Parathyroid adenoma (tissue), 2 donors: Measurements from ENCODE around the gene CLEC16A.

ENCODE experiments used
- H2AFZ ChIP-seq: fragments of 300-600 bp; sonication (generic); one replicate; pipeline ENCODE4 v1.7.0; 2017; ENCODE audit warnings: antibody characterized with exemption, mild to moderate bottlenecking
- H3K27ac ChIP-seq: fragments of 300-600 bp; sonication (generic); one replicate; pipeline ENCODE4 v1.7.0; 2017
- H3K27me3 ChIP-seq: fragments of 300-600 bp; sonication (generic); one replicate; pipeline ENCODE4 v1.7.0; 2017; ENCODE audit warnings: low read length; ENCODE audit not compliant: control insufficient read depth, insufficient read depth
- H3K36me3 ChIP-seq: fragments of 300-600 bp; sonication (generic); one replicate; pipeline ENCODE4 v1.7.0; 2017; ENCODE audit warnings: low read length; ENCODE audit not compliant: control insufficient read depth, insufficient read depth
- H3K4me1 ChIP-seq: fragments of 300-600 bp; sonication (generic); one replicate; pipeline ENCODE4 v1.7.0; 2017; ENCODE audit warnings: control low read depth
- H3K4me2 ChIP-seq: fragments of 300-600 bp; sonication (generic); one replicate; pipeline ENCODE4 v1.7.0; 2017; ENCODE audit warnings: low read length
- H3K4me3 ChIP-seq: fragments of 300-600 bp; sonication (generic); one replicate; pipeline ENCODE4 v1.7.0; 2017; ENCODE audit warnings: low read depth, low read length
- H3K79me2 ChIP-seq: fragments of 300-600 bp; sonication (generic); one replicate; pipeline ENCODE4 v1.7.0; 2017; ENCODE audit warnings: control low read depth
- H3K9ac ChIP-seq: fragments of 300-600 bp; sonication (generic); one replicate; pipeline ENCODE4 v1.7.0; 2017; ENCODE audit warnings: mild to moderate bottlenecking
- H3K9me3 ChIP-seq: fragments of 300-600 bp; sonication (generic); one replicate; pipeline ENCODE4 v1.7.0; 2017; ENCODE audit warnings: low read length; ENCODE audit not compliant: control insufficient read depth
- TF ChIP-seq, protein P1 (sequence below): fragments of 300-600 bp; sonication (generic); IDR thresholded peaks from one replicate; pipeline ENCODE4 v1.7.0; 2017; ENCODE audit warnings: antibody characterized with exemption, mild to moderate bottlenecking
- donor health status: primary hyperparathyroidism.

CLEC16A gene

DNA sequence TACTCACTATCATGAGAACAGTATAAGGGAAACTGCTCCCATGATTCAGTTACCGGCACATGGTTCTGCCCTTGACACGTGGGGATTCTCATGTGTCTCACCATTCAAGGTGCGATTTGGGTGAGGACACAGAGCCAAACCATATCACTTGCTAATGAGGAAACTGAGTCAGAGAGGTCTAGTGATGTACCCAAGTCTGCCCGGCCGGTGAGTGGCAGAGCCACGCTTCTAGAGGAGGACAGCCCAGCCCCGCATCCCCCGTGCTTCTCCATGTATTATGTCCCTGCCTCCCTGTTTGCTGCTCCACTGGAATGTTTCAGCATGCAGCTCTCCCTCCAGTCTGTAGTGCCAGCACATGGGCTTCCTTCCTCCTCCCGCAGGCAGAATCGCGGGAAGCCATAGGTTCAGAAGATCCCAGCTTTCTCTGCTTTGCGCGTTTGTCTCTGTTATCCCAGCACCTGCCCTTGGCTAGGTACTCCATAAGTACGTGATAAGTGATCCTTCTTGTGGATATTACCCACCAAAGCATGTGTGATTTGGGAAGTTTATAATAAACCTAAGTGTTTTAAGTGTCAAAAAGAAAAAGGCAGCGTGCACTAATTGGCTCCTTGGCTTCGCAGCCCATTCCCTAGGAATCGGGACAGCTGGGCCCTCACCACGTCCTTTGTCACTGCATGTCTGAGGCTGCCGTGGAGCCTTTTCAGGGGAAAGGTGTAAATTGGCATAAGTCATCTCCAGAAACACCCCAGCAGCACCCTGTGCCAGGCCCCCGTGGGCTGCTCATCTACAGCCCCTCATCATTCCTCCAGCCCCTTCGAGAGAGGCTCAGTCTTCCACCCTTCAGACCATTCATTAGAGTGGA is 103.8 kb downstream of the CLEC16A start:
- Histone ChIP-seq H3K4me3 (no peak overlapping the region), H3K4me2 (no peak overlapping the region), H3K27me3 (no peaks in the 10 kb centered on the region), H3K27ac (no peak overlapping the region), H3K9me3 (no peaks in the 10 kb centered on the region), H2AFZ (no peak overlapping the region), H3K36me3 (no peaks in the 10 kb centered on the region), H3K4me1 (no peaks in the 10 kb centered on the region), H3K79me2 (no peaks in the 10 kb centered on the region), H3K9ac (no peak overlapping the region)
- TF ChIP-seq, protein P1, sequence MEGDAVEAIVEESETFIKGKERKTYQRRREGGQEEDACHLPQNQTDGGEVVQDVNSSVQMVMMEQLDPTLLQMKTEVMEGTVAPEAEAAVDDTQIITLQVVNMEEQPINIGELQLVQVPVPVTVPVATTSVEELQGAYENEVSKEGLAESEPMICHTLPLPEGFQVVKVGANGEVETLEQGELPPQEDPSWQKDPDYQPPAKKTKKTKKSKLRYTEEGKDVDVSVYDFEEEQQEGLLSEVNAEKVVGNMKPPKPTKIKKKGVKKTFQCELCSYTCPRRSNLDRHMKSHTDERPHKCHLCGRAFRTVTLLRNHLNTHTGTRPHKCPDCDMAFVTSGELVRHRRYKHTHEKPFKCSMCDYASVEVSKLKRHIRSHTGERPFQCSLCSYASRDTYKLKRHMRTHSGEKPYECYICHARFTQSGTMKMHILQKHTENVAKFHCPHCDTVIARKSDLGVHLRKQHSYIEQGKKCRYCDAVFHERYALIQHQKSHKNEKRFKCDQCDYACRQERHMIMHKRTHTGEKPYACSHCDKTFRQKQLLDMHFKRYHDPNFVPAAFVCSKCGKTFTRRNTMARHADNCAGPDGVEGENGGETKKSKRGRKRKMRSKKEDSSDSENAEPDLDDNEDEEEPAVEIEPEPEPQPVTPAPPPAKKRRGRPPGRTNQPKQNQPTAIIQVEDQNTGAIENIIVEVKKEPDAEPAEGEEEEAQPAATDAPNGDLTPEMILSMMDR = no peak

DNA sequence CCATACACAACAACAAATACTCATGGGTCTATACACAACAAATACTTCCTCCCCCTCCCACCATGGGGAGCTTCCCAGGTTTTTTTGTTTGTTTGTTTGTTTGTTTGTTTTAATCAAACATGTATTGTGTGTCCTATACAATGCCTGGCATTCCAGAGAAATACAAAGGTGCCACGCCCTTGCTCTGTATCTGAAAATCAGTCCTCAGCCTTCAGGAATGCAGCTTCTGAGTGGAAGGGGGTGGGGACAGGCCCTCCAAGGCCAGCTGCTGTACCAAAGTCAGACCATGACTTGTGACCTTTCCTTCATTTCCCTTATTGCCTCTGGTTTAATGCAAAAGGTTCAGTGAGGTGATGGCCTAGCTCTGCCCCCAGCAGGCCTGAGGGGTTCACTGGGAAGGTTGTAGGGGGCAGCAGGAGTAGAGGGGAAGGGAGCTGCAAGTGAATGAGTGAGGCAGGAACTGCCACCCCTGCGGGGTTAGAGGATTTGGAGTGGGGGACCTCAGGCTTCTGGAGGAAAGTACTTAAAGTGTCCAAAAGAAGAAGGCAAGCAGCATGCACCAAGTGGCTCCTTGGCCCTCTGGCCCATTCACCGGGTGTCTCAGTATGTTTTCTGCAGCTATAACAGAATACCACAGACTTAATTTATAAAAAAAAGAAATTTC is 105.2 kb downstream of the CLEC16A start:
- Histone ChIP-seq H3K4me1 (no peaks in the 10 kb centered on the region), H3K36me3 (no peaks in the 10 kb centered on the region), H3K9ac (no peak overlapping the region), H3K4me2 (no peak overlapping the region), H2AFZ (no peak overlapping the region), H3K79me2 (no peaks in the 10 kb centered on the region), H3K4me3 (no peak overlapping the region), H3K27me3 (no peaks in the 10 kb centered on the region), H3K9me3 (no peaks in the 10 kb centered on the region), H3K27ac (no peak overlapping the region)
- TF ChIP-seq, protein P1 = no peak

DNA sequence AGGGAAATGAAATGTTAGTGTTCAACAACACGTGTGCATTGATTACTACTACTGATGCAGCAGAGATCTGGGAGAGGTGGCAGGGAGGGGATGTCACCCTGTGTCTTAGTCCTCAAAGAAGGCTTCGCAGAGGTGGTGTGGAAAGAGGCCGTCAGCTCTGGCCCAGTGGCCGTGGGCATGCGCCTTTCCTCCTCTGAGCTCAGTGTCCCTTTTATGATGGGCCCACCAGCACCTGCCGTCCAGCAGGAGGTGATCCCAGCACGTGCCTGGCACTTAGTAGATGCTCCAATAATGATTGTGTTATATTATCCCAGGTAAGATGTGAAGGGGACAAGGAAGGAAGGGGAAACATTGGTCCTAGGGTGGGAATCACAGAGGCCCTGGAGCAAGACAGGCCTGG is 106.2 kb downstream of the CLEC16A start:
- Histone ChIP-seq H3K36me3 (no peaks in the 10 kb centered on the region), H3K4me2 (no peak overlapping the region), H3K9me3 (no peaks in the 10 kb centered on the region), H3K27me3 (no peaks in the 10 kb centered on the region), H3K9ac (no peak overlapping the region), H2AFZ (no peak overlapping the region), H3K4me3 (no peak overlapping the region), H3K79me2 (no peaks in the 10 kb centered on the region), H3K4me1 (no peaks in the 10 kb centered on the region), H3K27ac (no peak overlapping the region)
- TF ChIP-seq, protein P1 = no peak

DNA sequence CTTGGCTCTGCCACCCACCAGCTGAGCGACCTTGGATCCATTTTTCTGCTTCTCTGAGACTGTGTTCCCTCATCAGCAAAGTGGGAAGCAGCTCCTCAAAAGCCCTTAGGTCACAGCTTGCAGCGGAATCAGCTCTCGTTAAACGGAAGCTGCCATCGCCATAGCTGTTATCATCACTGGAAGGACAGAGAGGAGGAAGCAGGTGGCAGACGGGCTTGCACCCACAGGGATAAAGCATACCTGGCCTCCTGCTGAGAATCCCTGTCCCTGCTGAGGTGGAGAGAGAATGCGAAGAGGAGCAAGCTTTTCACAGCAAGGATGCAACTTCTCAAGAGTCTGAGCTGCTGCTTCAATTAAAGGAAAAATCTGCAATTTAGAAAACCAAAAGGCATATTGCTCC is 106.6 kb downstream of the CLEC16A start:
- H3K27me3 ChIP-seq = no peaks in the 10 kb centered on the region

More for the DNA sequence above, 106.6 kb downstream of the CLEC16A start:
- H3K79me2 ChIP-seq = no peaks in the 10 kb centered on the region
- no peaks in the 10 kb centered on the region for H3K9me3 ChIP-seq
- H3K36me3 ChIP-seq = no peaks in the 10 kb centered on the region
- H3K4me3 ChIP-seq = no peak overlapping the region
- H3K4me1 ChIP-seq = no peaks in the 10 kb centered on the region
- TF ChIP-seq, protein P1 = no peak
- H3K4me2 ChIP-seq = no peak overlapping the region
- no peak overlapping the region for H3K27ac ChIP-seq
- no peak overlapping the region for H2AFZ ChIP-seq
- no peak overlapping the region for H3K9ac ChIP-seq
